ENCODE data around the gene ANKRD63. TPM values are rescaled to one million over a fixed set of nuclear protein-coding genes. Genes with fewer than 3 reads are reported as not detected.
A peak's percentile ranks its signal among the peaks of the same experiment; 100 is the strongest.

Gene ANKRD63
- total and polyA plus RNA-seq, 8 donors = 0.37 TPM; not detected in 7

GRCh38 chr15:40232625-40233070 lies 50.2 kb downstream of the ANKRD63 start:
- Histone ChIP-seq H3K4me1 (peaks cover 0 to 14% (median 0%) of the 10 kb centered on the region in 4 donors), H3K9me3 (no peaks in the 10 kb centered on the region), H3K36me3 (no peaks in the 10 kb centered on the region), H3K27ac (no peak overlapping the region), H3K27me3 (no peaks in the 10 kb centered on the region), H3K4me3 (no peak overlapping the region)
- no peak for TF ChIP-seq EP300 (IDR thresholded peaks at IDR 0.05)
- TF ChIP-seq POLR2AphosphoS5 (IDR thresholded peaks at IDR 0.05) = no peak
- TF ChIP-seq POLR2A (IDR thresholded peaks at IDR 0.05) = no peak
- no peak for TF ChIP-seq CTCF (IDR thresholded peaks at IDR 0.05)
- intact Hi-C loops (cut with DNase I; ENCODE audit: low total_unique reads) = no loop called here
- DNase-seq = peak in 1 of 2 donors; percentile 36
- WGBS, 5 donors = 46 to 90% (median 59%) methylated on average over 3 to 7 of the region's 7 CpGs

Other genes starting within 250 kb of the ANKRD63 start
- gene SRP14, start 243.9 kb downstream of the ANKRD63 start, total RNA-seq = 100 to 1,000 TPM in 3 of 5 donors, 10 to 100 TPM in 2; 72.4 to 350 (median 168) TPM
- gene SRP14, start 243.9 kb downstream of the ANKRD63 start, polyA plus RNA-seq = 100 to 1,000 TPM; 369 to 411 (median 382) TPM
- 10 to 100 TPM in 3 of 5 donors, 1 to 10 TPM in 2; 2.2 to 11.7 (median 10.7) TPM for gene BMF, start 174.2 kb downstream of the ANKRD63 start, total RNA-seq
- 1 to 10 TPM; 3.8 to 6.5 (median 5.1) TPM for gene BMF, start 174.2 kb downstream of the ANKRD63 start, polyA plus RNA-seq
- gene BUB1B, start 122.0 kb downstream of the ANKRD63 start, total RNA-seq = 10 to 100 TPM in 1 of 5 donors, 1 to 10 TPM in 4; 1.8 to 25.0 (median 4.6) TPM
- 1 to 10 TPM; 1.6 to 5.6 (median 2.6) TPM for gene BUB1B, start 122.0 kb downstream of the ANKRD63 start, polyA plus RNA-seq
- gene PAK6, start 44.0 kb downstream of the ANKRD63 start, total RNA-seq = 10 to 100 TPM in 3 of 5 donors, 1 to 10 TPM in 1, under 1 TPM in 1; under 0.01 to 91.9 (median 16.3) TPM
- 1 to 10 TPM; 1.8 to 7.7 (median 4.7) TPM for gene PAK6, start 44.0 kb downstream of the ANKRD63 start, polyA plus RNA-seq
- 10 to 100 TPM in 3 of 5 donors, 1 to 10 TPM in 2; 3.5 to 12.5 (median 11.7) TPM for gene PLCB2, start 24.9 kb upstream of the ANKRD63 start, total RNA-seq
- gene PLCB2, start 24.9 kb upstream of the ANKRD63 start, polyA plus RNA-seq = 1 to 10 TPM; 5.3 to 5.6 (median 5.4) TPM
- gene INAFM2, start 40.6 kb upstream of the ANKRD63 start, total RNA-seq = 10 to 100 TPM; 16.4 to 65.2 (median 21.6) TPM
- gene INAFM2, start 40.6 kb upstream of the ANKRD63 start, polyA plus RNA-seq = 10 to 100 TPM in 1 of 3 donors, 1 to 10 TPM in 2; 3.4 to 20.5 (median 8.8) TPM
- gene CCDC9B, start 57.9 kb upstream of the ANKRD63 start, total RNA-seq = 10 to 100 TPM in 4 of 5 donors, under 1 TPM in 1; 0.58 to 39.3 (median 21.1) TPM
- 1 to 10 TPM; 2.9 to 9.7 (median 8.2) TPM for gene CCDC9B, start 57.9 kb upstream of the ANKRD63 start, polyA plus RNA-seq
- 1,000 to 10,000 TPM in 1 of 5 donors, 10 to 100 TPM in 2, 1 to 10 TPM in 1, not detected in 1; 4.7 to 1,748 (median 37.2) TPM for gene PHGR1, start 68.0 kb upstream of the ANKRD63 start, total RNA-seq
- gene PHGR1, start 68.0 kb upstream of the ANKRD63 start, polyA plus RNA-seq = 1,000 to 10,000 TPM in 1 of 3 donors, 100 to 1,000 TPM in 2; 132 to 2,907 (median 156) TPM
- 10 to 100 TPM in 1 of 5 donors, under 1 TPM in 3, not detected in 1; 0.29 to 10.1 (median 0.48) TPM for gene DISP2, start 75.2 kb upstream of the ANKRD63 start, total RNA-seq
- 1 to 10 TPM in 1 of 3 donors, under 1 TPM in 2; 0.15 to 1.7 (median 0.93) TPM for gene DISP2, start 75.2 kb upstream of the ANKRD63 start, polyA plus RNA-seq
- gene KNSTRN, start 99.7 kb upstream of the ANKRD63 start, total RNA-seq = 10 to 100 TPM in 3 of 5 donors, 1 to 10 TPM in 2; 4.0 to 15.6 (median 10.7) TPM
- 10 to 100 TPM; 13.9 to 16.3 (median 16.0) TPM for gene KNSTRN, start 99.7 kb upstream of the ANKRD63 start, polyA plus RNA-seq
- gene IVD, start 122.7 kb upstream of the ANKRD63 start, total RNA-seq = 10 to 100 TPM; 40.9 to 78.1 (median 50.0) TPM
- gene IVD, start 122.7 kb upstream of the ANKRD63 start, polyA plus RNA-seq = 10 to 100 TPM; 26.7 to 45.1 (median 34.8) TPM
- gene BAHD1, start 157.9 kb upstream of the ANKRD63 start, total RNA-seq = 10 to 100 TPM in 4 of 5 donors, 1 to 10 TPM in 1; 5.3 to 35.9 (median 16.7) TPM
- gene BAHD1, start 157.9 kb upstream of the ANKRD63 start, polyA plus RNA-seq = 1 to 10 TPM; 7.3 to 8.7 (median 7.5) TPM
- gene CHST14, start 187.9 kb upstream of the ANKRD63 start, total RNA-seq = 10 to 100 TPM in 2 of 5 donors, 1 to 10 TPM in 3; 2.5 to 14.6 (median 5.4) TPM
- gene CHST14, start 187.9 kb upstream of the ANKRD63 start, polyA plus RNA-seq = 1 to 10 TPM in 2 of 3 donors, under 1 TPM in 1; 0.92 to 7.4 (median 2.7) TPM